Upper lobe of right lung (tissue), 1 donor: ENCODE data around the gene GTPBP4. TPM values are rescaled to one million over a fixed set of nuclear protein-coding genes. Genes with fewer than 3 reads are reported as not detected.
"Not testable (repeated sequence)": the region's sequence is repeated elsewhere in the genome, so short reads cannot be mapped to it uniquely, and the experiment has no call there.

Source experiments
- ATAC-seq: fragments of 200-7000 bp; cut with Tn5 transposase; one replicate; pipeline ENCODE4 v1.9.1; 2020; ENCODE audit warnings: mild to moderate bottlenecking, moderate library complexity
- DNase-seq: peaks from one replicate; pipeline ENCODE4 v3.0.0-alpha.2; 2020
- H3K27ac ChIP-seq: fragments of 200-600 bp; one replicate; pipeline ENCODE4 v1.8.0; 2022
- H3K27me3 ChIP-seq: fragments of 200-600 bp; one replicate; pipeline ENCODE4 v1.8.0; 2022; ENCODE audit warnings: mild to moderate bottlenecking
- H3K36me3 ChIP-seq: fragments of 200-600 bp; one replicate; pipeline ENCODE4 v1.8.0; 2022
- H3K4me1 ChIP-seq: fragments of 200-600 bp; one replicate; pipeline ENCODE4 v1.8.0; 2022
- H3K4me3 ChIP-seq: fragments of 200-600 bp; one replicate; pipeline ENCODE4 v1.8.0; 2022; ENCODE audit warnings: mild to moderate bottlenecking
- H3K9me3 ChIP-seq: fragments of 200-600 bp; one replicate; pipeline ENCODE4 v1.8.0; 2022
- CTCF ChIP-seq: fragments of 200-600 bp; IDR thresholded peaks from one replicate; pipeline ENCODE4 v1.8.0; 2022; ENCODE audit warnings: antibody characterized with exemption
- intact Hi-C: fragments of 100-400 bp; cut with DNase I; formaldehyde crosslinking; loops from one replicate; pipeline ENCODE4 v1.11.0; 2022
- total RNA-seq: library from RNA; stranded (reverse); fragmentation: NEBNext Ultra II Directional; extraction: Animal tissue kit (Norgen Biotek cat#: 25700); gene quantifications from one replicate; pipeline ENCODE4 v1.2.1, GENCODE V29; 2021
- donor health status: DM: no; HTN: yes; CAD: no; lungs with severe emphysema.

GTPBP4 gene
- total RNA-seq, 1 donor from 2014 or later = 36.5 TPM

GRCh38 chr10:1035201-1035600 is 47.0 kb downstream of the GTPBP4 start:
- Histone ChIP-seq H3K4me3 (no peak overlapping the region), H3K27me3 (no peaks in the 10 kb centered on the region), H3K27ac (no peak overlapping the region), H3K4me1 (no peaks in the 10 kb centered on the region), H3K36me3 (peaks cover 12% of the 10 kb centered on the region), H3K9me3 (no peaks in the 10 kb centered on the region)
- TF ChIP-seq CTCF = no peak
- no peak for ATAC-seq
- intact Hi-C loops = no loop called here
- DNase-seq = no peak

- no peaks in the 10 kb centered on the region for H3K4me1 ChIP-seq
- H3K27me3 ChIP-seq = no peaks in the 10 kb centered on the region
- ATAC-seq (peak; percentile 39), DNase-seq (no peak)
- H3K9me3 ChIP-seq = no peaks in the 10 kb centered on the region
- no peak overlapping the region for H3K27ac ChIP-seq
- H3K4me3 ChIP-seq = no peak overlapping the region
- no peak for TF ChIP-seq CTCF
- H3K36me3 ChIP-seq = peaks cover 24% of the 10 kb centered on the region
- intact Hi-C loops = no loop called here
Measured at GRCh38 chr10:1036341-1036791, 48.1 kb downstream of the GTPBP4 start.

GRCh38 chr10:1037098-1037497 is 48.9 kb downstream of the GTPBP4 start:
- Histone ChIP-seq H3K36me3 (peaks cover 31% of the 10 kb centered on the region), H3K4me1 (no peaks in the 10 kb centered on the region), H3K27ac (no peak overlapping the region), H3K9me3 (no peaks in the 10 kb centered on the region), H3K4me3 (no peak overlapping the region), H3K27me3 (no peaks in the 10 kb centered on the region)
- DNase-seq (no peak), ATAC-seq (no peak)
- intact Hi-C loops = no loop called here
- TF ChIP-seq CTCF = no peak

GRCh38 chr10:1038769-1039168 is 50.5 kb downstream of the GTPBP4 start:
- peaks cover 45% of the 10 kb centered on the region for H3K36me3 ChIP-seq
- H3K4me1 ChIP-seq, DNase-seq, ATAC-seq, intact Hi-C loops, H3K27me3 ChIP-seq, H3K9me3 ChIP-seq, H3K4me3 ChIP-seq, H3K27ac ChIP-seq: not testable (repeated sequence)

- H3K27ac ChIP-seq = no peak overlapping the region
- no peak for DNase-seq
- peaks cover 45% of the 10 kb centered on the region for H3K36me3 ChIP-seq
- ATAC-seq = no peak
- no peak overlapping the region for H3K4me3 ChIP-seq
- no peak for TF ChIP-seq CTCF
- peaks cover 12% of the 10 kb centered on the region for H3K4me1 ChIP-seq
- H3K27me3 ChIP-seq = no peaks in the 10 kb centered on the region
- intact Hi-C loops = no loop called here
- no peaks in the 10 kb centered on the region for H3K9me3 ChIP-seq
Measured at GRCh38 chr10:1040133-1040532, 51.9 kb downstream of the GTPBP4 start.

GRCh38 chr10:1041514-1041913 is 53.3 kb downstream of the GTPBP4 start:
- TF ChIP-seq CTCF = no peak
- Histone ChIP-seq H3K4me1 (peaks cover 12% of the 10 kb centered on the region), H3K27ac (no peak overlapping the region), H3K4me3 (no peak overlapping the region), H3K9me3 (no peaks in the 10 kb centered on the region), H3K27me3 (no peaks in the 10 kb centered on the region), H3K36me3 (peaks cover 45% of the 10 kb centered on the region)
- DNase-seq = no peak
- intact Hi-C loops = no loop called here
- no peak for ATAC-seq
